GM18520 (cell line): ENCODE results near the gene KLK5.
"Not testable (repeated sequence)": the region's sequence is repeated elsewhere in the genome, so short reads cannot be mapped to it uniquely, and the experiment has no call there.

Experiments used
- ATAC-seq: cut with Tn5 transposase; IDR thresholded peaks from one replicate; pipeline ENCODE4 v1.9.1; 2021; ENCODE audit not compliant: unreplicated experiment

KLK5 gene, protein sequence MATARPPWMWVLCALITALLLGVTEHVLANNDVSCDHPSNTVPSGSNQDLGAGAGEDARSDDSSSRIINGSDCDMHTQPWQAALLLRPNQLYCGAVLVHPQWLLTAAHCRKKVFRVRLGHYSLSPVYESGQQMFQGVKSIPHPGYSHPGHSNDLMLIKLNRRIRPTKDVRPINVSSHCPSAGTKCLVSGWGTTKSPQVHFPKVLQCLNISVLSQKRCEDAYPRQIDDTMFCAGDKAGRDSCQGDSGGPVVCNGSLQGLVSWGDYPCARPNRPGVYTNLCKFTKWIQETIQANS

DNA sequence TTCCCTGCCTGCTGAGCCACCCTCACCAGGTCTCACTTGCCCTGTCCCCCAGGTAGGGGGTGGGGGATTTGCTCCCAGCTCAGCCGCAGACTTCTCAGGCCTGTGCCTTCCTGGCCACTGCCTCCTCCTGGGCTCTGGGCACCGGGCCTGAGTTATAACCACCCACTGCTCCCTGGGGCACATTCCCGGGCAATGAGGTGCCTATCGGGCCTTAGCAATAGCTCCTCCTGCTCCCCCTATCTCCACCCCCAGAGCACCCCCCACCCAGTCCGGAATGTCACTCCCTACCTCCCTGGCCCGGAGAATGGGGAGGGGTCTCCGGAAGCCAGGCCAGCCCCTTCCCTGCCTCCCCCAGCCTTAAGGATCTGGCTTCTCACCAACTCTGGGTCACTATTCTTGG is at the start of gene KLK5:
TSS of gene KLK5 (minus strand) at position 129 of the 400 bp plus-strand sequence. CDS start 381 bp downstream, outside the sequence.
- ATAC-seq: no peak

GRCh38 chr19:51002089-51002532 is 49.3 kb upstream of the KLK5 start:
- no peak for ATAC-seq

- no peak for ATAC-seq
Measured at GRCh38 chr19:51001515-51001914, 48.7 kb upstream of the KLK5 start, which contains the start of gene KLK8. Gene KLK8 (minus strand): TSS chr19:51001604. CDS start chr19:51001167, 437 bp downstream.

DNA sequence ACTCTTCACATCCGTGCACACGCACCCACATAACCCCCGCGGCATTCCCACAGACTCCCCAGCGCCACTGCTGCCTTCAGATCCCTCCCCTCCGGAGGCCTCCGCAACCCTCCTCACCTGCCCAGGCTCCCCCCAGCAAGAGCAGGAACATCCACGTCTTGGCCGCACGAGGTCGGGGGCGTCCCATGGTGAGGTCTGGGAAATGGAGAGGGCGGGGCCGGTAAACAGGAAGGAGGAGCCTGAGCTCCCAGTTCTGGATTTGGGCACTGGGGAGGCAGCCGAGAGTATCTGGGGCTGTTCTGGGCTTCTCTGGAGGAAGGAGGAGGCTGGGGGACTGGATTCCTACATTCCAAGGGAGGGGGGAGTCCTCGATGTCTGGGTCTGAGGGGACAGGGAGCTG is 48.1 kb upstream of the KLK5 start:
- no peak for ATAC-seq

- no peak for ATAC-seq
Measured at GRCh38 chr19:51000426-51000825, 47.6 kb upstream of the KLK5 start.

GRCh38 chr19:50998686-50999085 is 45.8 kb upstream of the KLK5 start:
- ATAC-seq: no peak

- ATAC-seq: no peak
Measured at GRCh38 chr19:50998061-50998460, 45.2 kb upstream of the KLK5 start.

DNA sequence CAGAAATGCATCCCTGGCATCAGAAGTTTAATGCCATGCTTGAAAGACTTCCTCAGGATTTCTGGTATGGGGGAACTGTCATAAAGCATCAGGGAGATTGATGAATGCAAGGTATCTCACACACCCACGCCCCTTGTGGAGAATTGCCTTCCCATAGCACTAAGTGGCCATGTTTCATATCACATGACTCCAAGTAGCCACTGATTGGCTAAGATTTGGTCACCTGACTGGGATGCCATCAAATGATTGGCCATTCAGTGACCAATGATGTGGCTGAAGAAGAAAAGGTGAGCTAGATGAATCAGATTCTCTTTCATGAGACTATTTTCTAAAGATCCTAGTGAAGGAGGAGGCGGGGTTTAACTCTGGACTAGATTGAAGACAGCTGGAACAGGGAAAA is 41.3 kb upstream of the KLK5 start:
- ATAC-seq: no peak

GRCh38 chr19:50992666-50993035 is 39.8 kb upstream of the KLK5 start:
- ATAC-seq: no peak

DNA sequence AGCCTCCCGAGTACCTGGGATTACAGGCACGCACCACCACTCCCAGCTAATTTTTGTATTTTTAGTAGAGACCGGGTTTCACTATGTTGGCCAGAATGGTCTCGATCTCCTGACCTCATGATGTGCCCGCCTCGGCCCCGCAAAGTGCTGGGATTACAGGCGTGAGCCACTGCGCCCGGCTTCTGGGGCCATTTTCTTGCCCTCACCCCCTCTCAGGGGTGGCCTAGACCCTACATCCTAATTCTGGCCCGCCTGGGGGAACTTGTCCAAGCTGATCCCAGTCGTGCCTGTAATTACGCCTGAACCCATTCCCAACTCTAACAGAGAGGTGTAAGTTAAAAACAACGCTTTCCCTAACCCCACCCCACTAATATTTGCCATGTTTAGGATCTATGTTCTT is 31.6 kb upstream of the KLK5 start:
- ATAC-seq: not testable (repeated sequence)

- no peak for ATAC-seq
Measured at GRCh38 chr19:50983625-50984292, 30.9 kb upstream of the KLK5 start, which contains the start of gene KLK7. Gene KLK7 (minus strand): TSS chr19:50983917. CDS start chr19:50982399, 1,518 bp downstream.

DNA sequence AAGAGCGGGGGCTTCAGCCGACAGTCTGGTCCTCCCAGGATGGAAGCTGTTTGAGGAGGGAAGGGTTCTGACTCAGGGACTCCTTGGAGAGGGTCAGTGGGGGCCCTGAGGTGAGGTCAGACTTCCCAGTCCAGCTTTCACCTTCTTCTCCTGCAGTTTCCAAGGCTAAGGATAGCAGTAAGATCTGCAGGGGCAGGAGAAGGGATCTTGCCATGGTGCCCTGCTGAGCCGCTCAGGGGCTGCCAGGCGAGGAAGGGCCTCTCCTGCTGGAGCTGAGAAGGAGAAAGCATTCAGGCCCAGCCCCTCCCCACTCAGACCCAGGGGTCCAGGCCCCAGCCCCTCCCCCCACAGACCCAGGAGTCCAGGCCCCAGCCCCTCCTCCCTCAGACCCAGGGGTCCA is 29.3 kb upstream of the KLK5 start:
- ATAC-seq: no peak

DNA sequence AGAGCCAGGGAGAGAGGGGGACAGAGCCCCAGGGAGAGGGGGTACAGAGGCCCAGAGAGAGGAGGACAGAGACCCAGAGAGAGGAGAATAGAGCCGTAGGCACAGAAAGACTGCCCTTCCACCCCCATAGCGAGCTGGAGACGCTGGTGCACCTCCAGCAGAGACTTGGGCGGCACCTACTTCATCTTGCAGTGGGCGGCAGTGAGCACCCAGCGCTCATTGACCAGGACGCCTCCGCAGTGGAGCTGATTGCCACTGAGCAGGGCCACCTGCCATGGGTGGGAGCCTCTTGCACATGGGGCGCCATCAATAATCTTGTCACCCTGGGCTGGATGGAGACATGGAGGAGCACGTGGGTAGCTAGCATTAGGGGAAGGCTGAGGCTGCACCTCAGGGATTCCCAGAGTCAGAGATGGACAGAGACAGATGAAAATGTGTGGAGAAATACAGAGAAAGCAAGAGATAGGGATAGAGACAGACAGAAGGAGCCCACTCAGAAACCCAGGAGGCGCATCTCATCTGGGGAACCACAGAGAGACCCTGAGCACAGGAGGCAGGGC is 28.8 kb upstream of the KLK5 start:
- no peak for ATAC-seq

DNA sequence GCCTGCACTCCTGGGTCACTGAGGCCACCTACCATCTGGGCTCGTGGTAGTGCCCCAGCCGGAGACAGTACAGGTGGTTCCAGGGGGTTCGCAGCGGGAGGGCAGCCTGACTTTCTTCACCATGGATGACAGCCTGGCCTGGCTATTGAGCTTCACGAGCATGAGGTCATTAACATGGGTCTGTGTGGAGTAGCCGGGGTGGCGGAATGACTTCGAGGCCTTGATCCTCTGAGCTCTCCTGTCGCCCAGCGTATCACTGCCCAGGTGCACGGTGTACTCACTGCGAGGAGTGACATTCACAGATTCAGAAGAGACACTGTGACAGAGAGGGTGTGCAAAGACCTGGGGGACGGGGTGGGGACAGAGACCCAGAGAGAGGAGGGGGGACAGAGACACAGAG is 27.4 kb upstream of the KLK5 start:
- ATAC-seq: no peak

GRCh38 chr19:50979758-50980157 is 26.9 kb upstream of the KLK5 start:
- no peak for ATAC-seq

DNA sequence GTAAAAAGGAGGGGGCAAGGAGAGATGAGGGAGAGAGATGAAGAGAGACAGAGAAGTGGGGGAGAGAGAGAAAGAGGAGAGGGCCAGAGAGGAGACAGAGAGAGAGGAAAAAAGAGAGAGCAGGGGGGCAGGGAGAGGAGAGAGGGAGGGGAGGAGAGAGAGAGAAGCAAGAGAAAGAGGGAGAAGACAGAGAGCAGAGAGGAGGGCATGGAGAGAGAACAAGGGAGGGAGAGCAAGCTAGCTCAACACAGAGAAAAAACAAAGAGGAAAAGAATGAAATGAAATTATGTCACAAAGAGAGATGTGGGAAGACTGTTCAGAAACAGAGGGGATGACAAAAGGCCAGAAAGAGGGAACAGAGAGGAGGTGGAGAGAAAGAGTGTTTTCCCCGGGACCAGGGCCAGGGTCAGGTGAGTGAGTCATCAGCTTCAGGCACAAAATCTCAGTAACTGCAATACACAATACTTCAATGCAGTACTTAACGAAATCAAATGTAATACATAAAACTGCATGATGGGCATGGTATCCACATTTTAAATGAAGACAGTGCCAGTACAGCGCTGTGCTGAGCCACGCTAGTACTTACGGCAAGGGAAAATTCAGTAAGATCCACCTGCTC is 26.0 kb upstream of the KLK5 start:
- ATAC-seq: no peak

GRCh38 chr19:50977626-50978025 is 24.8 kb upstream of the KLK5 start:
- ATAC-seq: no peak

- ATAC-seq: no peak
Measured at GRCh38 chr19:50975766-50976165, 22.9 kb upstream of the KLK5 start.

GRCh38 chr19:50974702-50975556 is 22.1 kb upstream of the KLK5 start:
- no peak for ATAC-seq

DNA sequence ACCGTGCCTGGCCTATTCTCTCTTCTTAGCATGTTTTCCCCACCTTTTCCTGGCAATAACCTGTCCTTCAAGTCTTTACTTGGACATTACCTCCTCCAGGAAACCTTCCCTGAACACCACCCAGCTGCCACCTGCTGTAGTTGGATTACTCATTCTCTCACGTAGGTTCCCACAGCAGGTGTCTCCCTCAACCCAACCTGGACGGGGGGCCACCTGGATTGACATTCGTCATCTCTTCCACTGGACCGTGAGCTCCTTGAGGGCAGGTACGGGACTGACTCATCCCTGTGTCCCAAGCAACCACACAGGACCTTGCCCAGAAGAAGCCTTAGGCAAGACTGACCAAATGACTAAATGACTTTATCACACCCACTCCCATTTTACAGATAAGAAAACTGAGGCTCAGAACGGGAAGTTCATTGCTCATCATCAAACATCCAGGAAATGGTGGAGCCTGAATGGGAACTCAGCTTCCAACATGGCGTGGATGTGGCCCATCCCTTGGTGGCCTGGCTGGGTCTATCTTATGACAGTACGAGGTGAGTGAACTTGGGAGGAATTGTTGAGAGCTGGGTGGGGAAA is 20.0 kb upstream of the KLK5 start:
- ATAC-seq: no peak
